Ureter (tissue), 1 donor: ENCODE results near the gene BHLHE40. TPM values are rescaled to one million over a fixed set of nuclear protein-coding genes. Genes with fewer than 3 reads are reported as not detected.

Experiments used
- DNase-seq: peaks from one replicate; pipeline ENCODE4 v3.0.0-alpha.2; 2020; ENCODE audit warnings: low spot score
- total RNA-seq: library from RNA; stranded (reverse); gene quantifications from one replicate; pipeline ENCODE4 v1.2.4, GENCODE V29; 2023
- donor health status: DM: yes; HTN: yes; CAD: no.

The BHLHE40 gene
- total RNA-seq, 1 donor from 2014 or later, result 206 TPM

GRCh38 chr3:5019411-5020241, 40.4 kb downstream of the BHLHE40 start:
- DNase-seq, result peak; percentile 70

- no peak for DNase-seq
These were observed 41.0 kb downstream of the BHLHE40 start for GRCh38 chr3:5020242-5020722.

GRCh38 chr3:5021116-5022092, 42.2 kb downstream of the BHLHE40 start:
- DNase-seq, result no peak

GRCh38 chr3:5022187-5022965, 43.1 kb downstream of the BHLHE40 start:
- DNase-seq, result no peak

DNA sequence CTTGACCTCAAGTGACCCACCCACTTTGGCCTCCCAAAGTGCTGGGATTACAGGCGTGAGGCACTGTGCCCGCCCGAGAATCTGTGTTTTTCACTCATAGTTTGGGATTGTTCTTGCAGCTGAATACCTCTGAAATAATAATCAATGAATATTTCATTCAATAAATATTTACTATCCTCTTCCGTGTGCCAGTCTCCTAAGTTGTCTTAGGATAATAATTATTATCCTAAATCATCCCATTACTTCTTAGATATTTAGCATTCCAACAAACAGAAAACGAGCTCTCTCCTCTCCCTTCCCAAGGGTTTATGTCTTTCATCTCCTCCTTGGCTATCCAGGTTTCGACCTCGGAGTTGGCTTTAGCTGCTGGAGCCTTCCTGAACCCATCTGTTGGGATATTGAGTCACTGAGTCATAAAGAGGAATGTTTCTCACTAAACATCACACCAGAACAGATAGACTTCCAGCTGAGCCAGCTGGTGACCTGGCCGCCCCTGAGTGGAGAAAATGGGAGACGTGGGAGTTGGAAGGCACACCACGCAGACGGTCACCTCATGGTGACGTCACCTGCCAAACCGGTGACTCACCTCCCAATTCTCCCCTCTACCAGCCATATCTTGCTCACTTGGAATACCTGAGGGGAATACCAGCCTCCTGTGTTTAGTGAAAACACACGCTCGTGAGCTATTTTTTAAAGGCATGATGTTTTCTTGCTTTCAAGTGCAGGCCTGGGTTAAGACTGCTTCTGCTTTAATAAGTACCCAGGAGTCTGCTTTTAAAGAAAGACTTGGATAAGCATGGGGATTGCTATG, 43.9 kb downstream of the BHLHE40 start:
- DNase-seq, result peak; percentile 59

GRCh38 chr3:5023777-5024346, 44.6 kb downstream of the BHLHE40 start:
- DNase-seq, result no peak

GRCh38 chr3:5026046-5026362, 46.8 kb downstream of the BHLHE40 start:
- no peak for DNase-seq

- DNase-seq, result no peak
These were observed 50.5 kb downstream of the BHLHE40 start for GRCh38 chr3:5029715-5030114.

- DNase-seq, result no peak
These were observed 50.9 kb downstream of the BHLHE40 start for GRCh38 chr3:5030152-5030551.

DNA sequence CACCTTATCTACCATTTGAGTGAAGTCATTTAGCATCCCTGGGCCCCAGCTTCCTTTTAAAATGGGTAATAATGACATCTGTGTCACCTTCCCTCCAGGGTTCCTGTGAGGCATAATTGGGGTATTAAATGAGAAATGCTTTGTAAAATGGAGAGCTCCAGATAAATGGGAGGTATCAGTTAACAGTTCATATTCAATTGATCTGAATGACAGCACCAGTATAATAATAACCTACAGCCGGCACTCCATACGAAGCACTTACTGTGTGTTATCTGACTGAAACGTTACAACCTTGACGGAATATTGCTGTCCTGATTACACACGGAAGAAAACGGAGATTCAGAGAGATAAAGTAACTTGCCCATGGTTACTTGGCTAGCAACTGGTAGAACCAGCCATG, 53.6 kb downstream of the BHLHE40 start:
- no peak for DNase-seq

Other genes starting within 250 kb of the BHLHE40 start
- gene ARL8B, start 142.9 kb downstream of the BHLHE40 start, total RNA-seq, result 70.4 TPM
- 57.3 TPM for gene EDEM1, start 208.3 kb downstream of the BHLHE40 start, total RNA-seq